Measurements from ENCODE around the gene ATG2B. TPM values are rescaled to one million over a fixed set of nuclear protein-coding genes. Genes with fewer than 3 reads are reported as not detected.

ATG2B gene
- total and polyA plus RNA-seq, 9 of the 15 experiments (the other 6 are each of a cell fraction or from before 2014, with no cell fraction given), result 0.83 to 12.9 (median 8.7) TPM

GRCh38 chr14:96297000-96297399 is 66.1 kb downstream of the ATG2B start (continued):
- TF ChIP-seq MEIS2 (IDR thresholded peaks at IDR 0.05; ENCODE audit: partially characterized antibody), result no peak
- TF ChIP-seq ETV5 (CRISPR knock-in tag; IDR thresholded peaks at IDR 0.05; ENCODE audit: low read depth), result no peak
- no peak for TF ChIP-seq POLR2H (tag; IDR thresholded peaks at IDR 0.05; ENCODE audit: low read depth)
- TF ChIP-seq PTBP1 (IDR thresholded peaks at IDR 0.05; ENCODE audit: low read depth, low read length), result no peak
- no peak for TF ChIP-seq HDAC6 (IDR thresholded peaks at IDR 0.05; ENCODE audit: low read depth, low read length)
- TF ChIP-seq ZNF830 (CRISPR knock-in tag; IDR thresholded peaks at IDR 0.05), result no peak
- no peak for TF ChIP-seq ZBTB34 (CRISPR knock-in tag; IDR thresholded peaks at IDR 0.05)
- TF ChIP-seq MAFK (IDR thresholded peaks at IDR 0.05; ENCODE audit: low read length), result no peak
- TF ChIP-seq MYC (IDR thresholded peaks at IDR 0.05; ENCODE audit: low read depth, low read length), result no peak
- TF ChIP-seq MYC (CRISPR knock-in tag; IDR thresholded peaks at IDR 0.05; ENCODE audit: borderline replicate concordance, low read depth), result no peak
- no peak for TF ChIP-seq SIN3B (IDR thresholded peaks at IDR 0.05; ENCODE audit: low read depth)
- no peak for TF ChIP-seq HNRNPH1 (optimal IDR thresholded peaks at IDR 0.05; ENCODE audit: low read depth, low read length)
- TF ChIP-seq FOS (IDR thresholded peaks at IDR 0.05; ENCODE audit: extremely low read depth, insufficient read length), result no peak
- TF ChIP-seq GATA2 (CRISPR knock-in tag; IDR thresholded peaks at IDR 0.05), result no peak
- TF ChIP-seq CTCF (IDR thresholded peaks at IDR 0.05 in 2 of 3, conservative IDR thresholded peaks at IDR 0.05 in 1 of 3; ENCODE audit: insufficient read depth in 2 of 3, low read depth in 1 of 3, low read length in 3 of 3), result peak in 1 of 3 experiments; percentile 58; a peak in 2 of 6 replicates
- TF ChIP-seq, protein P1, sequence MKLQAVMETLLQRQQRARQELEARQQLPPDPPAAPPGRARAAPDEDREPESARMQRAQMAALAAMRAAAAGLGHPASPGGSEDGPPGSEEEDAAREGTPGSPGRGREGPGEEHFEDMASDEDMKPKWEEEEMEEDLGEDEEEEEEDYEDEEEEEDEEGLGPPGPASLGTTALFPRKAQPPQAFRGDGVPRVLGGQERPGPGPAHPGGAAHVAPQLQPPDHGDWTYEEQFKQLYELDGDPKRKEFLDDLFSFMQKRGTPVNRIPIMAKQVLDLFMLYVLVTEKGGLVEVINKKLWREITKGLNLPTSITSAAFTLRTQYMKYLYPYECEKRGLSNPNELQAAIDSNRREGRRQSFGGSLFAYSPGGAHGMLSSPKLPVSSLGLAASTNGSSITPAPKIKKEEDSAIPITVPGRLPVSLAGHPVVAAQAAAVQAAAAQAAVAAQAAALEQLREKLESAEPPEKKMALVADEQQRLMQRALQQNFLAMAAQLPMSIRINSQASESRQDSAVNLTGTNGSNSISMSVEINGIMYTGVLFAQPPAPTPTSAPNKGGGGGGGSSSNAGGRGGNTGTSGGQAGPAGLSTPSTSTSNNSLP (IDR thresholded peaks at IDR 0.05; ENCODE audit: borderline replicate concordance, low read depth, low read length), result 0 out of 2 replicates have a peak, but pooled peaks have one; percentile 42
- TF ChIP-seq SMARCE1 (IDR thresholded peaks at IDR 0.05), result no peak
- TF ChIP-seq NR0B1 (IDR thresholded peaks at IDR 0.05; ENCODE audit: partially characterized antibody), result no peak
- TF ChIP-seq KLF13 (tag; IDR thresholded peaks at IDR 0.05; ENCODE audit: borderline replicate concordance, low read depth), result no peak
- no peak for TF ChIP-seq NFIC (IDR thresholded peaks at IDR 0.05)
- TF ChIP-seq ZFX (CRISPR knock-in tag; IDR thresholded peaks at IDR 0.05), result no peak
- no peak for TF ChIP-seq ZNF184 (CRISPR knock-in tag; IDR thresholded peaks at IDR 0.05)
- TF ChIP-seq LARP7 (IDR thresholded peaks at IDR 0.05), result no peak
- no peak for TF ChIP-seq ZNF76 (CRISPR knock-in tag; IDR thresholded peaks at IDR 0.05; ENCODE audit: borderline replicate concordance)
- TF ChIP-seq ZNF507 (tag; conservative IDR thresholded peaks at IDR 0.05), result no peak
